NCI-H748 treated with DMSO at 0.1 percent for 48 hours (cell line): ENCODE data around the gene SEC16A.

Experiments
- DNase-seq: peaks from one replicate; lab custom pipeline; 2025; lab: John Stamatoyannopoulos, UW

SEC16A gene

GRCh38 chr9:136502196-136502595, 19.4 kb upstream of the SEC16A start:
- DNase-seq: no peak

GRCh38 chr9:136501686-136502085, 18.8 kb upstream of the SEC16A start:
- no peak for DNase-seq

- DNase-seq: no peak
Measured at GRCh38 chr9:136499935-136500910, 17.4 kb upstream of the SEC16A start.

GRCh38 chr9:136499071-136499934, 16.5 kb upstream of the SEC16A start:
- no peak for DNase-seq

GRCh38 chr9:136497916-136498695, 15.3 kb upstream of the SEC16A start:
- DNase-seq: no peak

GRCh38 chr9:136496801-136497620, 14.2 kb upstream of the SEC16A start:
- DNase-seq: no peak

GRCh38 chr9:136496181-136496580, 13.3 kb upstream of the SEC16A start:
- no peak for DNase-seq

- no peak for DNase-seq
Measured at GRCh38 chr9:136495238-136495800, 12.5 kb upstream of the SEC16A start.

- no peak for DNase-seq
Measured at GRCh38 chr9:136494531-136495215, 11.8 kb upstream of the SEC16A start.

GRCh38 chr9:136494012-136494411, 11.2 kb upstream of the SEC16A start:
- DNase-seq: no peak

GRCh38 chr9:136493567-136493971, 10.7 kb upstream of the SEC16A start:
- DNase-seq: no peak

GRCh38 chr9:136492978-136493522, 10.2 kb upstream of the SEC16A start:
- DNase-seq: no peak

- DNase-seq: no peak
Measured at GRCh38 chr9:136489731-136490130, 6.9 kb upstream of the SEC16A start.

- no peak for DNase-seq
Measured at GRCh38 chr9:136488247-136489214, 5.7 kb upstream of the SEC16A start.

GRCh38 chr9:136487672-136488071, 4.8 kb upstream of the SEC16A start:
- DNase-seq: no peak

GRCh38 chr9:136486823-136487620, 4.2 kb upstream of the SEC16A start:
- no peak for DNase-seq

GRCh38 chr9:136486131-136486530, 3.3 kb upstream of the SEC16A start:
- no peak for DNase-seq
